ENCODE results near the gene PRR23E. TPM values are rescaled to one million over a fixed set of nuclear protein-coding genes. Genes with fewer than 3 reads are reported as not detected.

Gene PRR23E
- total RNA-seq, 1 experiment from 2014 or later = not detected

DNA sequence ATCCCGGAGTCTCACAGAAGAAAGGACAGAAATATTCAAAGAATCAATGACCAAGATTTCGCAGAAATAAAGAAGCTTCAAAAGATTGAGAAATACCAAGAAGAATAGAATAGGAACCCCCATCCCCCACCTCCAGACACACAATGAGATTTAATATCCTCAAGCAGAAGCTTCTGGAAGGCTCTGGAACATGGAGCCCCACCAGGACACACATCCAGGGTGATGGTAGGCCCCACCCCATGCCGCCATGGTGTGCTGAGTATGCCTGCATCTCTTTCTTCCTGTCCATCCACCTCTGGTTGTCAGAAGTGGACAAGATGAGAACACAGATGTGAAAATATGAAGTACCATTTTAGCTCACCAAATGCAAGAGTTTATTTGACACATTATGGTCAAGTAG, 19.3 kb downstream of the PRR23E start:
- Histone ChIP-seq H3K27me3 (replicated peaks; ENCODE audit: control insufficient read depth, insufficient read depth, low read length) (no peaks in the 10 kb centered on the region), H3K4me1 (no peaks in the 10 kb centered on the region), H3K4me3 (ENCODE audit: low read depth, low read length) (no peak overlapping the region), H3K9me3 (no peaks in the 10 kb centered on the region), H3K36me3 (ENCODE audit: control insufficient read depth, insufficient read depth, low read length) (no peaks in the 10 kb centered on the region)
- H3K36me3 Mint-ChIP-seq (ENCODE audit: insufficient read depth, unreplicated experiment) = no peaks in the 10 kb centered on the region
- intact Hi-C loops (cut with micrococcal nuclease; ENCODE audit: unreplicated experiment) = no loop called here
- no peak for DNase-seq
- CTCF ChIA-PET = no interaction called here
- TF ChIP-seq, protein P1, sequence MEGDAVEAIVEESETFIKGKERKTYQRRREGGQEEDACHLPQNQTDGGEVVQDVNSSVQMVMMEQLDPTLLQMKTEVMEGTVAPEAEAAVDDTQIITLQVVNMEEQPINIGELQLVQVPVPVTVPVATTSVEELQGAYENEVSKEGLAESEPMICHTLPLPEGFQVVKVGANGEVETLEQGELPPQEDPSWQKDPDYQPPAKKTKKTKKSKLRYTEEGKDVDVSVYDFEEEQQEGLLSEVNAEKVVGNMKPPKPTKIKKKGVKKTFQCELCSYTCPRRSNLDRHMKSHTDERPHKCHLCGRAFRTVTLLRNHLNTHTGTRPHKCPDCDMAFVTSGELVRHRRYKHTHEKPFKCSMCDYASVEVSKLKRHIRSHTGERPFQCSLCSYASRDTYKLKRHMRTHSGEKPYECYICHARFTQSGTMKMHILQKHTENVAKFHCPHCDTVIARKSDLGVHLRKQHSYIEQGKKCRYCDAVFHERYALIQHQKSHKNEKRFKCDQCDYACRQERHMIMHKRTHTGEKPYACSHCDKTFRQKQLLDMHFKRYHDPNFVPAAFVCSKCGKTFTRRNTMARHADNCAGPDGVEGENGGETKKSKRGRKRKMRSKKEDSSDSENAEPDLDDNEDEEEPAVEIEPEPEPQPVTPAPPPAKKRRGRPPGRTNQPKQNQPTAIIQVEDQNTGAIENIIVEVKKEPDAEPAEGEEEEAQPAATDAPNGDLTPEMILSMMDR (IDR thresholded peaks at IDR 0.05; ENCODE audit: insufficient read depth in 1 of 2, low read depth in 1 of 2, low read length in 1 of 2, severe bottlenecking in 1 of 2, unreplicated experiment in 1 of 2) = no peak
- H3K27me3 Mint-ChIP-seq (ENCODE audit: insufficient read depth, unreplicated experiment) = peaks cover 22% of the 10 kb centered on the region
- no peaks in the 10 kb centered on the region for H3K4me1 Mint-ChIP-seq (ENCODE audit: low read depth, unreplicated experiment)
- no peaks in the 10 kb centered on the region for H3K9me3 Mint-ChIP-seq (ENCODE audit: unreplicated experiment)
- no peak overlapping the region for H3K4me3 Mint-ChIP-seq (ENCODE audit: unreplicated experiment)
- POLR2A ChIA-PET = no interaction called here
- BruUV-seq (replicated peaks) = no TSS peak
- no peak overlapping the region for H3K27ac Mint-ChIP-seq (ENCODE audit: unreplicated experiment)

DNA sequence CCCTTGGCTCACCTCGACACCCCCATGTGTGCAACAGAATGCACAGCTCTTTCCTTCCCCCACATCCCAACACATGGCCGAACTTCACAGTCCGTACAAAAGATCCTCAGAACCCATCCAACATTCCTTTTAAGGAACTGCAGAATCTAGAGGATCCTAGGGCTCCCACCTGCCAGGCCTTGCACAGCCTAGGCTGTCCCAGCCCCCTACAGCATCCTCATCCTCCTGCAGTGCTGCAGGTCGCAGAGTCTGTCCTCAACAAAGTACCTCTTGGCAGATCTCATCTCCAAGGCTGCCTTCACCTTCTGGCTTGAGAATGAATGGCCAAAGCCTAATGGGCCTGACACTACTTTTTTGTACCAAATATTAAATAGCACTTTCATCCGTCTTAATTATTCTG, 19.8 kb downstream of the PRR23E start:
- Histone ChIP-seq H3K27me3 (replicated peaks; ENCODE audit: control insufficient read depth, insufficient read depth, low read length) (no peaks in the 10 kb centered on the region), H3K36me3 (ENCODE audit: control insufficient read depth, insufficient read depth, low read length) (no peaks in the 10 kb centered on the region), H3K9me3 (no peaks in the 10 kb centered on the region), H3K4me1 (no peaks in the 10 kb centered on the region), H3K4me3 (ENCODE audit: low read depth, low read length) (no peak overlapping the region)
- no peaks in the 10 kb centered on the region for H3K36me3 Mint-ChIP-seq (ENCODE audit: insufficient read depth, unreplicated experiment)
- no peak overlapping the region for H3K4me3 Mint-ChIP-seq (ENCODE audit: unreplicated experiment)
- H3K27me3 Mint-ChIP-seq (ENCODE audit: insufficient read depth, unreplicated experiment) = peaks cover 22% of the 10 kb centered on the region
- no peaks in the 10 kb centered on the region for H3K9me3 Mint-ChIP-seq (ENCODE audit: unreplicated experiment)
- no TSS peak for BruUV-seq (replicated peaks)
- TF ChIP-seq, protein P1 (IDR thresholded peaks at IDR 0.05; ENCODE audit: insufficient read depth in 1 of 2, low read depth in 1 of 2, low read length in 1 of 2, severe bottlenecking in 1 of 2, unreplicated experiment in 1 of 2) = no peak
- DNase-seq = no peak
- no peaks in the 10 kb centered on the region for H3K4me1 Mint-ChIP-seq (ENCODE audit: low read depth, unreplicated experiment)
- CTCF ChIA-PET = no interaction called here
- intact Hi-C loops (cut with micrococcal nuclease; ENCODE audit: unreplicated experiment) = no loop called here
- no peak overlapping the region for H3K27ac Mint-ChIP-seq (ENCODE audit: unreplicated experiment)
- POLR2A ChIA-PET = no interaction called here

DNA sequence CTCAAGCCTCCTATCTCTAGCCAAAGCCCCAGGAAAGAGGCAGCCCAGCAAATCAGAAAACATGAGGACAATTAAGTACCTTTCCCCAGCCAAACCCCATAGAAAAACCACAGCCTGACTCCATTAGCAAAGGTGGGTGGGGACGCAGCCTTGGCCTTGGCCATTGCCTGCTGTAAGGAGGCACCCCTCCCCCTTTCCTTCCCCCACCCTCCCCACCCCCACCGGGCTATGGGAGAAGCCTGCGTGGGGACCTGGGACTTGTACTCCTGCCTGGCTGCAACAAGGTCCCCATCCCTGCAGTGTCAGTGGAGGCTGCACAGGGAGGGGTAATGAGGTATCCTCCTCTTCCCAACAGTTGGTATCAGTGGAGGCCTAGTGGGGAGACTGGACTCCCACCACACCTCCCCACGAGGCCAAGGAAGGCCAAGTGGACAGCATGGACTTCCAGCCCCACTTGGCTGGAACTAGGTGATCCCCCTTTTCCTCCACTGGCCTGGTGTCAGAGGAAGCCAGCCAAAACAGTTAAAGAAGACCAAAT, 20.5 kb downstream of the PRR23E start:
- no peaks in the 10 kb centered on the region for H3K36me3 Mint-ChIP-seq (ENCODE audit: insufficient read depth, unreplicated experiment)
- peaks cover 22% of the 10 kb centered on the region for H3K27me3 Mint-ChIP-seq (ENCODE audit: insufficient read depth, unreplicated experiment)
- Histone ChIP-seq H3K4me1 (no peaks in the 10 kb centered on the region), H3K9me3 (no peaks in the 10 kb centered on the region), H3K27me3 (replicated peaks; ENCODE audit: control insufficient read depth, insufficient read depth, low read length) (no peaks in the 10 kb centered on the region; the same call in 1 of the 2 replicates), H3K36me3 (ENCODE audit: control insufficient read depth, insufficient read depth, low read length) (no peaks in the 10 kb centered on the region), H3K4me3 (ENCODE audit: low read depth, low read length) (no peak overlapping the region)
- H3K4me1 Mint-ChIP-seq (ENCODE audit: low read depth, unreplicated experiment) = no peaks in the 10 kb centered on the region
- no TSS peak for BruUV-seq (replicated peaks)
- H3K27ac Mint-ChIP-seq (ENCODE audit: unreplicated experiment) = no peak overlapping the region
- POLR2A ChIA-PET = no interaction called here
- intact Hi-C loops (cut with micrococcal nuclease; ENCODE audit: unreplicated experiment) = no loop called here
- CTCF ChIA-PET = no interaction called here
- no peak overlapping the region for H3K4me3 Mint-ChIP-seq (ENCODE audit: unreplicated experiment)
- TF ChIP-seq, protein P1 (IDR thresholded peaks at IDR 0.05; ENCODE audit: insufficient read depth in 1 of 2, low read depth in 1 of 2, low read length in 1 of 2, severe bottlenecking in 1 of 2, unreplicated experiment in 1 of 2) = no peak
- DNase-seq = no peak
- no peaks in the 10 kb centered on the region for H3K9me3 Mint-ChIP-seq (ENCODE audit: unreplicated experiment)
